ENCODE measurements around the gene ADGRG4.

ADGRG4 gene

DNA sequence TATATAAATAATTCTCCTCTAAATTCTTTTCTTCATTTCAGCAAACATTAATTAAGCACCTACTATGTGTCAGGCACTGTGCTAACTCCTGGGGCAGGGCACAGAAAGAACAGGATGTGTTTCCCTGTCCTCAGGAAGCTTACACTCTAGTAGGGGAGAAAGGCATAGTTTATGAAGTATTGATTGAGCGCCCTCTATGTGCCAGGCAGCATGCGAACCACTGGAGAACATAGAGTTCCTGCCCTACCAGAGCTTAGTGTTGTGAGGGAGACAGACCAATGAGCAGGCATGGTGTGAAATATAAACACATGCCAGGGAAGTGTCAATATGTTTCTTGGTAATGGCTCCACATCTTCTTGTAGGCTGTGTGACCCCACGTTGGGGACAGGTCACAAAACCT is 3.7 kb downstream of the ADGRG4 start:
- DNase-seq (ENCODE audit: low read depth), result no peak

DNA sequence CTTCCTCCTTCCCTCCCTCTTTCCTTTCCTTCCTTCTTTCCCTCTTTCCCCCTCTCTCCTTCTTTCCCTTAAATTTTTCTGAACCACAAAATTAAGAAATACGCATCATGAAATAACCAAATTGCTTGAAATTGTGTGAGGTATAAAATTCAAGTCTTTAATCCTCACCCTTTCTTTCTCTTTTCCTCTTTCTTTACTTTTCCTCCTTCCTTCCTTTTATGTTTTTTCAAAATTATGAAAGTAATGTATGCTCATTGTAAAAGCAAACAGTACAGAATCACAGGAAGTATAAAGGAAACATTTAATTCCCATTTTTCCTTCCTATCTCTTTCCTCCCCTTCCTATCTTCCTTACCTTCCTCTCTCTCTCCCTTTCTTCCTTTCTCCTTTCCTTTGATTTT is 5.4 kb downstream of the ADGRG4 start:
- DNase-seq (ENCODE audit: low read depth), result no peak

DNA sequence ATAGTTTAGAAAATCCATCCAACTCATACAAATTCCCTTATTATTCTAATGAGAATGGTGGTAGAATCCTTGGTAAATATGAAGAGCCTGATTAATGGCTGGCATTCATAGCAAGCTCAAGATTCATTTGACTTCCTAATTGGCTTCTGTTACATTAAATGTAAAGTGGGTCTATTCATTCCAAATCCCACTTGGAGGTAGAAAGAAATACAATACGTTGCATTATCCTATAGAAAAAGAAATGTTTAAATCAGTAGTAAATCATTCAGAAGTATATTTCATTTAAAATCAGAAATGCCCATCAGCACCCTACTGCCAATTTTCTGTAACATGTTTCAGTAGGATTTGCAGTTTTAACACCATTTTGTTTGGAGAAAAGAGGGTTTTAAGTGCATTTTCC is 6.7 kb downstream of the ADGRG4 start:
- DNase-seq (ENCODE audit: low read depth), result no peak

DNA sequence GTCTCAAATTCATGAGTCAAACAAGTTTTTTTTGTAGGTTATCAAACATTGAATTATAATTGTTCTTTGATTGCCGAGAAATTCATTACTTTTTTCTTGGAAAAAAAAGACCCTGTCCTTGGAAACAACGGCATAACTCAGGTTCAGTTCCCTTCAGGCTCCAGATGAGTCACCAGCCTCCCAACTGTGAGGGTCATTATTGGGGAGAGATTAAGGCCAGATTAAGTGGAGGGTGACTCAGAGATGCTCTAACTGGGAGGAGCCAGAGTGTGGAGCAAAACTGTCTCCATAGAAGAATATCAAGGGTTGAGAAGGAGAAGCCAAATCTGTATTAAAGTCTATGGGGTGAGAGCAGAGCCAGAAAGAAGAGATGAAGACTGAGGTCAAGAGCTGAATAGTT is 9.6 kb downstream of the ADGRG4 start:
- DNase-seq (ENCODE audit: low read depth), result no peak

DNA sequence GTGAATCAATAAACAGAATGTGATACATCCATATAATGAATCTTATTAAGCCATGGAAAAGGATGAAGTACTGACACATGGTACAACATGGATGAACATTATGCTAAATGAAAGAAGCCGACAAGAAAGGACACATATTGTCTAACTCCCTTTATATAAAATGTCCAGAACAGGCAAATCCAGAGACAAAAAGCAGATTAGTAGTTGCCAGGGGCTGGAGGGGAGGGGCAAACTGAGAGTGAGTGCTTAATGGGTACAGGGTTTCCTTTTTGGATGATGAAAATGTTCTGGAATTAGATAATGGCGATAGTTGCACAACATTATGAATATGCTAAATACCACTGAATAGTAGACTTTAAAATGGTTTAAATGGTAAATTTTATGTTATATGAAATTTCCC is 17.4 kb downstream of the ADGRG4 start:
- no peak for DNase-seq (ENCODE audit: low read depth)

DNA sequence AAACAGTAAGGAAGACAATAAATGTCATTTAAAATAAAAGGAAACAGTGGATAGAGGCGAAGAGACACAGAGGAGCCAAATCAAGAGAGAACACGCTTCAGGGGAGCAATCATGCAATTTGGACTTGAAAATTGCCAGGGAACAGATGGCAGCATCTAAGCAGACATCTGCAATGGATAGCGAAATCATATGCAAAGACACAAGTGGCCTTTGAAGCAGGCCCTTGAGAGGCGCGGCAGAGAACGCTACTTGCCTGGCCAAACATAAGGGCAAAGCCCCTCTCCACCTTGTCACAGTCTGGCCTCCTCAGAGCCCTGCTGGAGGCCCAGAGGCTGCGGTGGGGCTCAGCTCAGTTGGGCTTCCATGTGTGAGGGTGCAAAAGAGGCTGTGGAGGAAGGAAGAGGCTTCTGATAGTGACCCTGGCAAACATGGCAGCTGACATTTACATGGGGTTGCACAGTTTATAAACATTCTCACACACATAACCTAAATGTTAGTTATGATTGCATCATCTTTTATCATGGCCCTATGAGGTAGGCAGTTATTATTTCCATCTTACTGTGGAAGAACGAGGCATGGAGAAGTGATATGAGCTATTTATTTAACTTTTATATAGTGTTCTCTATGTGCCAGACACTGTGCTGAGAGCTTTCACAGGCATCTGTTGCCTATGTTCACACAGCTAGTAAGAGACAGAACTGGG is 18.3 kb downstream of the ADGRG4 start:
- DNase-seq (ENCODE audit: low read depth), result no peak

DNA sequence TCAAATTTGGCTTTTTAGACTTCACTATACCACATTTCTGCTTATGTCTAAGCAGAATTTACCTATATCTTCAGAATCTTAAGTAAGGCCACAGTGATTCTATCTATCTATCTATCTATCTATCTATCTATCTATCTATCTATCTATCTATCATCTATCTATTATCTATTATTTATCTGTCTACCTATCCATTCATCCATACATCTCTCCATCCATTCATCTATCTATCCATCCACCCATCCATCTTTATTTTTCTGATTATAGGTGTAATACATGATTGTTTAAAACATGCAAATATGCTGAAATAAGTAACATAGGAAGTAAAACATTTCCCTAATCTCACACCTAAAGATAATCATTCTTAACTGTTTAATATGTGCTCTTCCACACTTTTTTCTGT is 18.8 kb downstream of the ADGRG4 start:
- DNase-seq (ENCODE audit: low read depth), result no peak

DNA sequence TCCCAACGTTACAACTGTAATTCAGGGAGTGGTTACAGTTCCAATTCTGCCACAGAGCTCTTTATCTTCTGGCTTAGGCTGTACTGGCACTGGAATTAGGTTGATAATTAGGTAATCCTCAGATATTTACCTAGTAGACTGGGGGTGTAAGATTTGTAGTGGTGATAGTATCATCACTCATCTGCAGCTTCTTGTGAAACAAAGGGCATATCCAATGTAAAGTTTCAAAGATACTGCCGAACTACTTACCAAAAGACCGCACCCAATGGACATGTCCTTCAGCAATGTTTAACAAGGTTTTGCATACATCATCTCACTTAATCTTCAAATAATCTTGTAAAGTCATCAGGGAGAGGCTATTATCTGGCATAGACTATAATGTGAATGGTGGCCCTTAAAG is 20.8 kb downstream of the ADGRG4 start:
- no peak for DNase-seq (ENCODE audit: low read depth)

DNA sequence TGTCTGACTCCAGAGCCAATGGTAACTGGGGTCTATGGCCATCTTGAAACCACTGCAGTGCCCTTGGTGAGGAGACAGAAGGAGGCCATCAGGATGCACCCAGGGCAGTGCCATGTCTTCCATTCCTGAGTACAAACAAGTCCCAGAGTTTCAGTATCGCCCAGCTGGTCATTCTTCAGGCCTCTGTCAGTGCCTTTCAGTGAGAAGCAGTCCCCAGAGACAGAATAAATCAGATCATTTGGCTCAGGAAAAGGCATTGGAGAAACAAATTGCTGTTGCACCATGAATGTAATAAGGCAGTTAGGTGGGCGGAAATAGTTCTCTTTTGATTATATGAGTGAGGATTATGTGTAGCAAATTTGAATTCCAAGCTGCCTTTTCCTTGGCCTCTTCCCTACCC is 21.3 kb downstream of the ADGRG4 start:
- no peak for DNase-seq (ENCODE audit: low read depth)

DNA sequence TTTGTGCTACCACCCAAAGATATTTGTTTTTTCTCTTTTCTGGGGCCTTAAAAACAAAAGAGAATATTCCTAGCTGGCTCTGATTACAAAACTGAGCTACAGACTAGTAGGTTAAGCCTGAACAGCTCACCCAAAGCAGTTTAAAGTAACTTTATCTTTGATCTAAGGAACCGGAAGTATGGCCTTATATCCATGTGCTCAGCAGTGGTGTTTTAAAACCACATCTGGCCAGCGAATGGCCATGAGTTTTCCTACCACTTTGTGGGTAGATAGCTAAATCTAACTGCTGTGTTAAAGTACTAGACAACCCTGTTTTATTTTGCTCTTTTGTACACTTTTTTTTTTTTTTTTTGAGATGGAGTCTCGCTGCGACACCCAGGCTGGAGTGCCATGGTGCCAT is 24.6 kb downstream of the ADGRG4 start:
- no peak for DNase-seq (ENCODE audit: low read depth)

DNA sequence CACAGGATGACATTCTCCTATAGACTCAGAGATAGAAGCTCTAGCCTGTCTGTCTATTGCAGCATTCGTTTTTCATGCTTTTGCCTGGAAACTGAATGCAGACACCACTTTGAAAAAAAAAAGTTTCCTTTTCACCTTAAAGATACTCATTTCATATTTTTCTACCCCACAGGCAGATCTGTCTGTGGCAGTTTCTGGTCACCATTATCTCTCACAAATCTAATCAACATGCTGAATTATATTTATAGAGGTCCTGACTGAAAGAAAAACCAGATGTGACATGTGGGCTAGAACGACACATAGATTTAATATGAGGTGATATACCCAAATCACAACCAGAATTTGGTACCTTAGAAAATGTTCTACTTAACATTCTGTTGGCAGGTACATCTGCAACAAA is 28.2 kb downstream of the ADGRG4 start:
- no peak for DNase-seq (ENCODE audit: low read depth)

DNA sequence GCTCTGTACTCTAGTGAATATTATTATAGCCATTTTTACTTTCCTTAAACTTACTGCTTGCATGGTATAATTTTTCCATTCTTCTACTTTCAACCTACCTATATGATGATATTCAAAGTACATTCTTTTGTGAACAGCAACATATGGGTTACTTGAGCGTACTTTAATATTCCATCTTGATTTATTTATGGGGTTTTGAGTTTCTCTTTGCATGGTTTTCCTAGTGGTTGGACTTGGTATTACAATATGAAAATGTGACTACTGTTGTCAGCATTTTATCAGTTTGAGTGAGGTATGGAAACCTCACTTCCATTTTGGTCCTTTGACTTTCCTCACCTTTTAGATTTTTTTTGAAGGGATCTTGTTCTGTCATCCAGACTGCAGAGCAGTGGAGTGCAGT is 35.9 kb downstream of the ADGRG4 start:
- no peak for DNase-seq (ENCODE audit: low read depth)

DNA sequence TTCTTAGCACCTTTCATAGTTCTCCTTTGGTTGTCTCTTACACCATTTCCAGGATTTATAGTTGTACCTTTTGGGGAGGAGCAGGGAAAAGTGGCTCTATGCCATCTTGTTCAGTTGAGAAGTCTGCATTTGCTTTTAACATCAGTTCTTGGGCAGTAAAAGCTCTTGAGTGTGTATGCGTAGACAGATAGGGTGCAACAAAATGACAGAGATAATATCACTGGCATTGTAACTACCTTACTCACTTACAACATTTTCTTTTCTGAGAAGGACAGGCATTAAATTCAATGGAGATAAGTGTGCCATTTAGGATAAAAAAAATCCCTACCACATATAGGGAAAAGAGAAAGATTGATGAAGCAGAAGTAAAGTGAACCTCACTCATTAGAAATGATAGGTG is 38.9 kb downstream of the ADGRG4 start:
- no peak for DNase-seq (ENCODE audit: low read depth)

DNA sequence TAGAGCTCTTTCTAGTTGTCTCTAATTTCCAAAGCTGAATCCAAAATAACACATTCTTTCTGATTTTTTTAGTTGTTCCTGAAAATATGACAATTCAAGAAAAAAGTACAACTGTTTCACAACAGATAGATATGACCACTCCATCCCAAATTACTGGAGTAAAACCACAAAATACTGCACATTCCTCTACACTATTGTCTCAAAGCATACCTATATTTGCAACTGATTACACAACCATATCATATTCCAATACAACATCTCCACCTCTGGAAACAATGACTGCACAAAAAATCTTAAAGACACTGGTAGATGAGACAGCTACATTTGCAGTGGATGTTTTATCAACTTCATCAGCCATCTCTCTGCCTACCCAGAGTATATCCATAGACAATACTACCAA is 43.6 kb downstream of the ADGRG4 start:
- no peak for DNase-seq (ENCODE audit: low read depth)

DNA sequence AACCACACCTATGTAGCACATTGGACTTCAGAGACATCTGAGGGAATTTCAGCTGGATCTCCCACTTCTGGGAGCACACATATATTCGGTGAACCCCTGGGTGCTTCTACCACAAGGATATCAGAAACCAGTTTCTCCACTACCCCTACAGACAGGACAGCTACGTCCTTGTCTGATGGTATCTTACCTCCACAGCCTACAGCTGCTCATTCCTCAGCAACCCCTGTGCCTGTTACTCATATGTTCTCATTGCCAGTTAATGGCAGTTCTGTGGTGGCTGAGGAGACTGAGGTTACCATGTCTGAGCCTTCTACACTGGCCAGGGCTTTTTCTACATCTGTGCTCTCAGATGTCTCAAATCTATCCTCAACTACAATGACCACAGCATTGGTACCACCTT is 45.7 kb downstream of the ADGRG4 start:
- DNase-seq (ENCODE audit: low read depth), result no peak

DNA sequence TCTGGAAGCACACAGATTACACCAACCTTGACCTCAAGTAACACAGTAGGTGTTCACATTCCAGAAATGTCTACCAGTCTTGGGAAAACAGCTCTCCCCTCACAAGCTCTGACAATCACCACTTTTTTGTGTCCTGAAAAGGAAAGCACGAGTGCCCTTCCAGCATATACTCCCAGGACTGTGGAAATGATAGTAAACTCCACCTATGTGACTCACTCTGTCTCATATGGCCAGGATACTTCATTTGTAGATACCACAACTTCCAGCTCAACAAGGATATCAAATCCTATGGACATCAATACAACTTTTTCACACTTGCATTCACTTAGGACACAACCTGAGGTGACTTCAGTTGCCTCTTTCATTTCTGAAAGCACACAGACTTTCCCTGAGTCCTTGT is 46.9 kb downstream of the ADGRG4 start:
- DNase-seq (ENCODE audit: low read depth), result no peak

DNA sequence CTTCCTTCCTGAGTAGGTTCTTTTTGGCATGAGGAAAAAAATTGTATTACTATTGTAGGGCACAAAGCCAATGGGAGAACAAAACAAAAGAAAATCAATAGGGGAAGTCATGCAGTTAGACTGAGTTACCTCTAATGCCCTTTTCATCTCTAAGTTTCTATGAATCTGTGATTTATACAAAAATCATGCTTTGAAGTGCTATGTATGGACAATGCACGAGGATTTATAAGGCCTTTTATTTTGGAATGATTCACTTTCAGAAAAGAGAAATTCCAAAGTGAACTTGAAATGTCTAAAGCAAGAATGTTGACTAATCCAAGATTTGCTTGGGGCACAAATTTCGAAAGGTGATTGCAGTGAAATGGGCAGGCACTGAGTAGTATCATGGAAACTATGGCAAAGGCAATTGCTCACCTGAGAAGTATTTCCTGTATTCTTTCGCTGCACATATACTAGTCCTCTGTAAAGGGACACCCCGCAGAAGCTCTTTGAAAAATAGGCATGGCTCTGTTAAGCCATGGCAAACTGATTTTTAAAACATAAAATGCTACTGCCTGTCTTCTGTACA is 52.8 kb downstream of the ADGRG4 start:
- no peak for DNase-seq (ENCODE audit: low read depth)

DNA sequence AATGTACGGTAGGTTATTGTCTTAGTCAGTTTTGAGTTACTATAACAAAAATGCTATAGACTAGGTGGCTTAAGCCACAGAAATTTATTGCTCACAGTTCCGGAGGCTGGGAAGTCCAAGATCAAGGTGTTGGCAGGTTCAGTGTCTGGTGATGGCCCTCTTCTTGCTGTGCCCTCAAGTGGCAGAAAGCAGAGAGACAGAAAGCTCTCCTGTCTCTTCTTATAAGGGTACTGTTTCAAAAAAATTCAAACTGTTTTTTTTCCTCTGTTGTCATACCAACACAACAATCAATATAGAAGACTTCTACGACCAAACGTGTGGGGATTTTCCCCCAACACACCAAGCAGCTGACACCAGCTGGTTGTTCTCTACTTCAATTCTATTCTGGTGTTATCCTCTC is 53.4 kb downstream of the ADGRG4 start:
- DNase-seq (ENCODE audit: low read depth), result no peak

DNA sequence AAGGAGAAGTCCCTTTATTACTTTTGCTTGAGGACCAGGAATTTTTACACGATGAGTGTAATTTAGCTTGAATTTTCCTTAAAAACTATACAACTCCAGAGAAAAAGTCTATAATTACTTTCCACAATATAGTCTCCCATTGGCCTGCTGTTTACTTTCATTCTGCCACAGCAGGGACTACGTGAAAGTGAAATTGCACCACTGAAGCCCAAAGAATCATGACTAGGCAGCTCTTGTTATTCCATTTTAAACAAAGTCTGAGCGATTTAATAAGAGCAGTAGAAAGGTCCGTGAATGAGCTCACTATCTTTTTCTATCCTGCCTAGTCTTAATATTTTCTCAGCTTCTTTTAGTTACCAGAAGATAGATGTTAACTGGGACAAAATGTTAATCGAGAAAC is 68.6 kb downstream of the ADGRG4 start:
- DNase-seq (ENCODE audit: low read depth), result no peak

DNA sequence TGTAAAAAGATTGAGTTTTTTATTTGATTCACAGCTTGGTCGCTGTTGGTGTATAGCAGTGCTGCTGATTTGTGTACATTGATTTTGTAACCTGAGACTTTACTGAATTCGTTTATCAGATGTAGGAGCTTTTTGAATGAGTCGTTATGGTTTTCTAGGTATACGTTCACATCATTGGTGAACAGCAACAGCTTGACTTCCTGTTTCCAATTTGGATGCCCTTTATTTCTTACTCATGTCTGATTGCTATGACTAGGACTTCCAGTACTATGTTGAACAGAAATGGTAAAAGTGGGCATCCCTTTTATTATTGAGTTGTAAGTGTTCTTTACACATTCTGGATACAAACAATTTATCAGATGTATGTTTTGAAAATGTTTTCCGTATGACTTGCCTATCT is 76.0 kb downstream of the ADGRG4 start:
- no peak for DNase-seq (ENCODE audit: low read depth)

DNA sequence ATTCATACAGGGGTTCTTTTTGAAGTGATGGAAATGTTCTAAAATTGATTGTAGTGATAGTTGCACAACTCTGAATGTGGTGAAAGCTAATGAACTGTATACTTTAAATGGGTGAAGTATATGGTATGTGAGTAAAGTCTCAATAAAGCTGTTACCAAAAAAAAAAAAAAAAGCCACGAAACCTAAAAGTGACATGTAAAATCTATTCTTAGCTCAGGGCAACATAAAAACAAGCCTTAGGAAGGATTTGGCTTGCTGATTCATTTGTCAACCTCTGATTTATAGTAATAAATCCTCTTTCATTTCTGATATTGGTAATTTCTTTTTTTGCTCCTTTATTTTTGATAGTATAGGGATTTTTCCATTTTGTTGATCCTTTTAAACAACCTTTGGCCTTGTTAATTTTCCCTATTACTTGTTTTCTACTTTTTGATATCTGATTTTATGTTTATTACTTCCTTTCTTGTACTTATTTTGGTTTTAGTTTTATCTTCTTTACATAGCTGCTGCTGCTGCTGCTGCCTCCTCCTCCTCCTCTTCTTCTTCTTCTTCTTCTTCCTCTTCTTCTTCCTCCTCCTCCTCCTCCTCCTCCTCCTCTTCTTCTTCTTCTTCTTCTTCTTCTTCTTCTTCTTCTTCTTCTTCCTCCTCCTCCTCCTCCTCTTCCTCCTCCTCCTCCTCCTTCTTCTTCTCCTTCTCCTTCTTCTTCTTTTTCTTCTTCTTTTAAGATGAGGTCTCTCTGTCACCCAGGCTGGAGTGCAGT is 79.4 kb downstream of the ADGRG4 start:
- no peak for DNase-seq (ENCODE audit: low read depth)

DNA sequence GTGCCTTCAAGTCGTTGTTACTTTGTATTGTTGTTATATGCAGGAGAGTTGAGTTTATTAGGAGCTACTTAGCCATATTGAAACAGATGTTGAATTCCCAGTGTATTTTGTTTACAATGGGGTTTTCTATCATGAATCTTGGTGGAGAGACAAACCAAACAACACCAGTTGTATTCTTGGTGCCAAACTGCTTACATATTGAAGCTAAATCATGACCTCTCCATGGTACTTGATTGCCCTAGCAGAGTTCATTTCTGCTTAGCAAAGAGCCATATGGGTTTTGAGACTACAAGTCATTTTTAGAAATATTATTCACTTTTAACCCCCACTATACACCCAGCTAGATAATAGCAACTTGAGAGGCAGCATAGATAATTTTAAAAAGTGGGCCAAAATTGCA is 85.4 kb downstream of the ADGRG4 start:
- no peak for DNase-seq (ENCODE audit: low read depth)

DNA sequence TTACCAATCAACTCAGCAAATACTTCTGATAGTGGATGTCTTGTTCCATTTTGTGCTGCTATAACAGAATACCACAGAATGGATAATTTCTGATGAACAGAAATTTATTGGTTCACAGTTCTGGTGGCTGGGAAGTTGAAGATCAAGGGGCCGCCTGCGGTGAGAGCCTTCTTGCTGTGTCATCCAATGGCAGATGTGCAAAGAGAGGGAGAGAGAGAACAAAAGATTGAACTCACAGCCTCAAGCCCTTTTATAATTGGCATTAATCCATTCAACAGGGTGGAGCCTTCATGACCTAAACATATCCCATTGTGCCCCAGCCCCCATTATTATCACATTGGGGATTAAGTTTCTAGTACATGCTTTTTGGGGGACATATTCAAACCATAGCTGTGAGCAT is 86.1 kb downstream of the ADGRG4 start:
- DNase-seq (ENCODE audit: low read depth), result no peak
